Activated T-helper 1 cell treated with anti-CD3 and anti-CD28 coated beads, Interleukin-2, amount 50 U/mL, for 16 hours (primary cell): Measurements from ENCODE around the gene PRM3.

Source experiments
- DNase-seq, 2 donors: peaks; one replicate each; pipeline ENCODE4 v3.0.0-alpha.2; 2020; ENCODE audit warnings: low read depth in 1 of 2, low spot score in 1 of 2

The PRM3 gene

DNA sequence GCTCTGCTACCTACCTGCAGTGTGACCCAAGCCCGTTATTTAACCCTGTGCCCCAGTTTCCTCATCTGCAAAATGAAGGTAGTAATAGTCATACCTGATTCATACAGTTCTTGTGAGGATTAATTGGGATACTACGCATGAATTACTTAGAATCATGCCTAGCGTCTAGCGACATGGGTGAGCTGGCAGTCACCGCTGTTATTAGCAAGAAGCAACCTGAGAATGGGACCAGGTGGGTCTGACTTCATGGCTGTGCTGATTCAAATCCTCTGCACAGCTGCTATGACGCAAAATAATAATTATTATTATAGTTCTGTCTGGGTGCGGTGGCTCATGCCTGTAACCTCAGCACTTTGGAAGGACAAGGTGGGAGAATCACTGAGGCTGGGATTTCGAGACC lies 25.3 kb downstream of the PRM3 start:
- no peak for DNase-seq

DNA sequence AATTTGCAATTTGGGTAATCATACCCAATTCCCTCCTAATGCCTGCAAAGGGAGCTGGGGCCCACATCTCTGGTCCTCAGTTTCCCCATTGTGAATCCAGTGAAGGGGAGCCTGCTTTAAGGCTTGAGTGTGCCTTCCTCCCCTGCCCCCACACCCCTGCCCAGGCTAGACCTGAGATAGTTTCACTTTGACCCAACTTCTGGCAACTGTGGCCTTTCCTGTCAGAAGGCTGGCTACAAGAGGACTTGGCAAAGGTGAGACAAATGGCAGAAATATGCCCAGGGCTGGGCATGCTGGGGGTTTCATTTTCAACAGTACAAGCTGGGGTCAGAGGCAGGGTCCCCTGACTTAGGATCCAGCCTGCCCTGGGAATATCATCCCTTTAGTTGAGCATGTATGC lies 27.4 kb downstream of the PRM3 start:
- no peak for DNase-seq

DNA sequence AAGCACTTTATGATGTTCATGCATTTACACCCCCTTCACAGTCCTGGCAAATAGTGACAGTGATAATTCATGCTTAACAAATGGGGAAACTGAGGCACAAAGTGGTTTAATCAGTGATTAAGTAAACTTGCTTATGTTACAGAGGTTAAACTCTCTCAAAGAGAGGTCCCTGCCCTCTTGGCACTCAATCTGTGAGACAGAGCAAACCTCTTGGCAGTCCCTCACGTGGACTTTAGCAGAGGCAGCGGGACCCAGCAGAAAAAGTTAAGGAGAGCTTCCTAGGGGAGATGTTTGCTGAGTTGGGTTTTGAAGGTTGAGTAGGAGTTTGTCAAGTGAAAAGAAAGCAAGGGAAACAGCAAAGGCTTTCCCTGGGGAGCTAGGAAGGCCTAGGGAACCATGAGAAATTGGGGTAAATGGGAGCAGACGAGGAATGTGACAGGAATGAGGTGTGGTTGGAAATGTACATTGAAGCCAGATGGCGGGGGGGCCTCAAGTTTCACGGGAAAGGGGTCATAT lies 28.1 kb downstream of the PRM3 start:
- no peak for DNase-seq

- DNase-seq, result no peak
Observed at GRCh38 chr16:11242658-11243057, 30.8 kb downstream of the PRM3 start.

DNA sequence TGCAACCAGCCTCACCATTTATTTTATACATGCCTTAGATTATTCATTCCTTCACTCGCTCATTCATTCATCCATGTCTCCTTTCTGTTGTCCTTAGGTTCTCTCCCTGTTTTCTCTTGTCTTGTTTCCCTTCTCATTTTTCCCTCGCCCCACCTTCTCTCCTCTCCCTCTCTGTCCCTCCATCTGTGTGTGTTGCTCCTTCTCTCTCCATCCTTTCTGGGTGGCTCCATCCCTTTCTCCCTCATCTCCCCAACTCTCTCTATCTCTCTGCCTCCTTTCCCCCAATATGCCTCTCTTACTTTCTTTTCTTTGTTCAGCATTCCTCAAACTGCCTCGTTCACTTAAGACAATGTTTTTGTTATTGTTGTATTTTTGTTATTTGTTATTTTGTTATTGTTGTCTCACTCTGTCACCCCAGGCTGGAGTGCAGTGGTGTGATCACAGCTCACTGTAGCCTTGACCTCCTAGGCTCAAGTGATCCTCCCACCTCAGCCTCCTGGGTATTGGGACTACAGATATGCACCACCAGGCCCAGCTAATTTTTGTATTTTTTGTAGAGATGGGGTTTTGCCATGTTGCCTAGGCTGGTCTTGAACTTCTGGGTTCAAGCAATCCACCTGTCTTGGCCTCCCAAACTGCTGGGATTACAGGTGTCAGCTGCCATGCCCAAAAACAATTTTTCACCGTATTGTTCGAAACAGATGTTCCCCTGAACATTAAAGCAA lies 31.8 kb downstream of the PRM3 start:
- DNase-seq, result no peak

- DNase-seq, result no peak
Observed at GRCh38 chr16:11240636-11241473, 32.6 kb downstream of the PRM3 start.

DNA sequence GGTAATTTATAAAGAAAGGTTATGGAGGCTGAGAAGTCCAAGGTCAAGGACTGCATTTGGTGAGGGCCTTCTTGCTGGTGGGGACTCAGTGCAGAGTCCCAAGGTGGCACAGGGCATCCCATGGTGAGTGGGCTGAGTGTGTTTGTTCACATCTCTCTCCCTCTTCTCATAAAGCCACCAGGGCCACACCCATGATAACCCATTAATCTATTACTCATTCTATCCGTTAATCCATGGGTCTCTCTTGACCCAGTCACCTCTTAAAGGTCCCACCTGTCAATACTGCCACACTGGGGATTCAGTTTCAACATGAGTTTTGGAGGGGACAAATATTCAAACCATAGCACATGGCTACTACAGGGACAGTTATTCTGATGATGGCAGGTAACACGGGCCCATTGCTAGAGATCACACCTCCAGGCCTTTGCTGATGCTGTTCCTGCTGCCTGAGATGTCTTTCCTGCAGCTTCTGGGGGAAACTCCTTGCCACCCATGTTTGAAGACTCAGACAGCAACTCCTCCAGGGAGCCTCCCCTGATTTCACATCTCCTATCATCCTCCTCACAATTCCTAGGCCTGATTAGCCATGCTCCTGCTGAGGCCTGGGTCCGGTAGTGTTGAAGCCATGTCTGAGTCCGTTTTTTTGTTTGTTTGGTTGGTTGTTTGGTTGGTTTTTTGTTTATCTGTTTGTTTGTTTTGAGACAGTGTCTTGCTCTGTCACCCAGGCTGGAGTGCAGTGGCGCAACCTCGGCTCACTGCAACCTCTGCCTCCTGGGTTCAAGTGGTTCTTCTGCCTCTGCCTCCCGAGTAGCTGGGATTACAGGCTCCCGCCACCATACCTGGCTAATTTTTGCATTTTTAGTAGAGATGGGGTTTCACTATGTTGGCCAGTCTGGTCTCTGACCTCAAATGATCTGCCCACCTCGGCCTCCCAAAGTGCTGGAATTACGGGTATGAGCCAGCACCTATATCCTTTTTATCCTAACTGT lies 33.5 kb downstream of the PRM3 start:
- no peak for DNase-seq

DNA sequence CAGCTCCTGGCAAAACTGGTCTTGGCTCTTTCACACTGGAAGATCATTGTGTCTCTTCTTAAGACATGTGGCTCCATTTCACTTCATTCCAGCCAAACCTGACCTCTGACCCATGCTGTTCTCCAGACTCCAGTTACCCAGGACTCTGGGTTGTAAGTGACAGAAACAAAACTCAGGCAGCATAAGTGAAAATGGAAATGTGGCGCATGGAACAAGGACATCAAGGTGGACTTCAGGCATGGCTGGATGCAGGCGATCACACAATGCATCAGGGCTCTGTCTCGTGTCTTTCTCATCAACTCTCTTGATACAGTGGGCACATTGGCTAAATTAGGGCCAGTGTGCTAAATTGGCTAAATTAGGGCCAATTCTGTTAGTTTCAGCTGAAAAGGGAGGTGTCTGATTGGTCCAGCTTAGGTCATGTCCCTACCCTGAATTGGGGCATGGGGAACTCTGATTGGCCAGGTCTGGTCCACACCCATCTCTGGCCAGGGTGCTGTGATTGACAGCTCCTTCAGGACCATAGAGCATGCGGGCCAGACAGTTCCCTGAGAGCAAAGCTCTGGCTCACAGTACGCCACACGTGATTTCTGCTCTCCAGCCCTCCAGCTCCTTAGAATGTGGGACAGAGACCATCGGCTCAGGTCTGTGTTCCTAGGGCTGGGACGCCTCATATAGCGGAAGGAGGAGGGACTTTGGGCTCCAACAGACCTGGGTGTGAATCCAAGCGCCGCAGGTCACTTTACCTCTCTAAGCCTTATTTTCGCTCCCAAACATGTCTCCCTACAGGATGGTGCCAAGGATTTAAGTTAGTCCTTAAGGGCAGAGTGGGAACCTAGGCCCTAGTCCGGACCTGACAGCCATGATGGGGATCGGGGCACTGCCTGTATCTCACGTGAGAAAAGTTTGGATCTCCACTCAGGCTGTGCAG lies 34.9 kb downstream of the PRM3 start:
- no peak for DNase-seq

GRCh38 chr16:11236461-11237254 lies 36.8 kb downstream of the PRM3 start:
- DNase-seq, result no peak

DNA sequence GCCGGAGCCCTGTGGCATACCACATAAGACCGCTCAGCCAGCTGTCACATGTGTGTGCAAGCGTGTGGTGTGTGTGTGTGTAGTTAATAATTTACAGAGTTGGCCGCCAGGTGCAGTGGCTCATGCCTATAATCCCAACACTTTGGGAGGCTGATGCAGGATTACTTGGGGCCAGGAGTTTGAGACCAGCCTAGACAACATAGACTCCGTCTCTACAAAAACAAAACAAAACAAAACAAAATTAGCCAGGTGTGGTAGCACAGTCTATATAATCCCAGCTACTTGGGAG lies 37.8 kb downstream of the PRM3 start:
- DNase-seq, result no peak

GRCh38 chr16:11234884-11235702 lies 38.3 kb downstream of the PRM3 start:
- DNase-seq, result no peak

GRCh38 chr16:11233727-11234376 lies 39.6 kb downstream of the PRM3 start:
- peak in 1 of 2 donors; percentile 45 for DNase-seq

DNA sequence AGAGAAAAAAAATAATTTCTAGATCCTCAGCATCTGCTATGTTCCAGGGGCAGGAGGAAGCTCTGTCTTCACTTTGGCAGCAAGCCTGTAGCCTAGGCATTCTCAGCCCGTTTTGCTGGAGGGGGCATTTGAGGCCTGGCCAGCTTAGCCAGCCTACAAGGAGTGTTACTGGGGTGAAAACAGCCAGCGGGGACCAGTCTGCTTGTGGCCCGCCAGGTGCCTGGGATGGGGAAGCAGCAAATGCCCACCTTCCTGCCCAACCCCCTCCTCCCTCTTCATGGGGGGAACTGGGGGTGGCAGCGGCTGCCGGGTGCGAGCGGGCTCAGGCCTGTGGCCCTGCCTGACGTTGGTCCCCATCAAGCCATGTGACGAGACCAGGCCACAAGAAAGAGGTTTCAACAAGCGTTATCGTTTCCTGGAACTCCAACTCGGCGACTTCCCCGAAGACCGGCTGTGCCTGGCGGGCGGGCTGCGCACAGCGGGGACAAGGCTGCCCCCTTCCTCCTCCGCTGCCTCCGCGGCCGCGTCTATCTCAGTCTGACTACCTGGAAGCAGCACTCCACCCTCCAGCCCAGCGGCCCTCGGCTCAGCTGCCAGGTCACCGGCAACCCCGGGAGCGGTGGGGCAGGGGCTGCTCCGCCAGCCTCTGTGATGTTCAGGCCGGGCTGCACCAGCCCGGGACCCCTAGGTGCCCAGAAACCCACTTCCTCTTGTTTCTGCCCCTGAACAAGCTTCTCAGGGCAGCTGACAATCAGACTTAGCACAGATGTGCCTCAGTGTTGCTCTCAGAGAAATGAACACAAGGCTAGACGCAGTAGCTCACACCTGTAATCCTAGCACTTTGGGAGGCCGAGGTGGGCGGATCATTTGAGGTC lies 40.3 kb downstream of the PRM3 start:
- DNase-seq, result peak; percentile 40 to 84

DNA sequence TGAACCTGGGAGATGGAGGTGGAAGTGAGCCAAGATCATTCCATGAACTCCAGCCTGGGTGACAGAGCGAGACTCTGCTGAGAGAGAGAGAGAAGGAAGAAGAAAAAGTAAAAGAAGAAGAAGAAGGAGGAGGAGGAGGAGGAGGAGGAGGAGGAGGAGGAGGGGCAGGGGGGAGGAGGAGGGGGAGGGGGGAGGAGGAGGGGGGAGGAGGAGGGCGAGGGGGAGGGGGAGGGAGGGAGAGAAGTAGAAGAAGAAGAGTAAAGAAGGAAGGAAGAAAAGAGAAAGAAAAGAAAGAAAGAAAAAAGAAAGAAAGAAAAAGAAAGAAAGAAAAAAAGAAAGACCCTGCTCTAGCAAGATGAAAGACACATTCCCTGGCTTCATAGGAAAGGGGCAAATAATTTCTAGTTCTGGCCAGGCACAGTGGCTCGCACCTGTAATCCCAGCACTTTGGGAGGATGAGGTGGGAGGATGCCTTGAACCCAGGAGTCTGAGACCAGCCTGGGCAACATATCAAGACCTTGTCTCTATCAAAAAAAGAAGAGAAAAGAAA lies 41.1 kb downstream of the PRM3 start:
- DNase-seq, result no peak

- no peak for DNase-seq
Observed at GRCh38 chr16:11231367-11231970, 42.0 kb downstream of the PRM3 start.

GRCh38 chr16:11229906-11230305 lies 43.5 kb downstream of the PRM3 start:
- no peak for DNase-seq
